K562 (cell line): Measurements from ENCODE around the gene TUBB6. TPM values are rescaled to one million over a fixed set of nuclear protein-coding genes. Genes with fewer than 3 reads are reported as not detected.

Source experiments
- ARID3B ChIP-seq: fragments of 250-450 bp; sonication (Bioruptor Pico); IDR thresholded peaks from 2 replicates; pipeline ENCODE4 v1.4.0; 2020; ENCODE audit warnings: borderline replicate concordance
- BRCA1 ChIP-seq, 2 experiments: fragments of 450-650 bp in 1 of 2; sonication (generic) in 1 of 2; formaldehyde crosslinking in 1 of 2; IDR thresholded peaks; 2 replicates each; pipeline versions ENCODE4 v1.5.0 to v1.6.1; 2017 to 2020; ENCODE audit warnings: mild to moderate bottlenecking in 1 of 2, missing genetic modification reagents in 1 of 2
- CBFA2T3 ChIP-seq: fragments of 450-650 bp; IDR thresholded peaks from 2 replicates; pipeline ENCODE4 v1.6.1; 2017
- FUS ChIP-seq: fragments of 200-400 bp; formaldehyde crosslinking; optimal IDR thresholded peaks from 2 replicates; pipeline ENCODE3; 2017; ENCODE audit warnings: low read depth, low read length
- GATAD2A ChIP-seq: fragments of 450-650 bp; IDR thresholded peaks from 2 replicates; pipeline ENCODE4 v1.6.1; 2017
- GATAD2B ChIP-seq: fragments of 450-650 bp; IDR thresholded peaks from 2 replicates; pipeline ENCODE4 v1.6.1; 2017; ENCODE audit warnings: mild to moderate bottlenecking, borderline replicate concordance
- GTF2F1 ChIP-seq: IDR thresholded peaks from 2 replicates; pipeline ENCODE4 v1.6.1; 2011; ENCODE audit warnings: low read depth, low read length, improper control_type of control experiment
- HNRNPH1 ChIP-seq: fragments of 200-400 bp; formaldehyde crosslinking; optimal IDR thresholded peaks from 2 replicates; pipeline ENCODE3; 2017; ENCODE audit warnings: low read depth, mild to moderate bottlenecking, low read length, moderate library complexity
- ID3 ChIP-seq, 2 experiments: fragments of 250-450 bp in 1 of 2; fragments of 450-650 bp in 1 of 2; sonication (Bioruptor Pico) in 1 of 2; IDR thresholded peaks; 2 replicates each; pipeline versions ENCODE4 v1.6.1 to v1.8.0; 2016 to 2021; ENCODE audit warnings: mild to moderate bottlenecking in 2 of 2, moderate library complexity in 2 of 2, missing compliant biosample characterization in 1 of 2, missing genetic modification characterization in 1 of 2
- POLR2AphosphoS5 ChIP-seq: IDR thresholded peaks from 2 replicates; pipeline ENCODE4 v1.6.1; 2011; ENCODE audit warnings: mild to moderate bottlenecking, low read depth, low read length, moderate library complexity; ENCODE audit not compliant: control insufficient read depth, insufficient read depth
- SREBF1 ChIP-seq: fragments of 150-350 bp; IDR thresholded peaks from 2 replicates; pipeline ENCODE4 v1.6.1; 2014; ENCODE audit warnings: antibody characterized with exemption, low read depth, low read length, borderline replicate concordance
- TAF1 ChIP-seq: IDR thresholded peaks from 2 replicates; pipeline ENCODE4 v1.6.1; 2011; ENCODE audit warnings: mild to moderate bottlenecking, low read length, moderate library complexity; ENCODE audit not compliant: insufficient read depth, control insufficient read depth, severe bottlenecking; ENCODE audit errors: extremely low read depth
- UBTF ChIP-seq, 2 experiments: IDR thresholded peaks; 2 replicates each; pipeline ENCODE4 v1.6.1; 2012; ENCODE audit warnings: improper control_type of control experiment in 2 of 2, low read depth in 2 of 2, low read length in 2 of 2, borderline replicate concordance in 1 of 2
- ZNF609 ChIP-seq: sonication (generic); formaldehyde crosslinking; IDR thresholded peaks from 2 replicates; pipeline ENCODE4 v1.8.1; 2023; ENCODE audit warnings: missing genetic modification reagents, mild to moderate bottlenecking, borderline replicate concordance
- polyA plus RNA-seq, 8 experiments: library from polyadenylated mRNA; depleted of rRNA in 4 of 8; stranded (reverse) in 5 of 8; unstranded in 3 of 8; fragments of >200 nt; fragmentation: Nextera tagmentation in 2 of 8; fragmentation: Illumina TruSeq in 1 of 8; extraction: Ambion mirVana in 2 of 8; extraction: Trizol in 1 of 8; gene quantifications; 2 replicates each; pipeline versions ENCODE4 v1.2.1 to v1.2.3, GENCODE V29; 2011 to 2014; ENCODE audit warnings: inconsistent platforms in 1 of 8, missing spikeins in 1 of 8
- total RNA-seq, 7 experiments: library from RNA; depleted of rRNA in 6 of 7; stranded (reverse); fragments of >200 nt in 6 of 7; fragmentation: Illumina TruSeq in 2 of 7; extraction: Trizol in 2 of 7; gene quantifications; 2 replicates each; pipeline versions ENCODE4 v1.2.1 to v1.2.3, GENCODE V29; 2011 to 2021; ENCODE audit warnings: low replicate concordance in 1 of 7

Gene TUBB6
- total and polyA plus RNA-seq, 9 of the 15 experiments (the other 6 are each of a cell fraction or from before 2014, with no cell fraction given), result 43.9 to 404 (median 81.1) TPM

- TF ChIP-seq ZNF609 (CRISPR knock-in tag) (no peak), BRCA1 (IDR thresholded peaks at IDR 0.05) (no peak), BRCA1 (CRISPR knock-in tag; IDR thresholded peaks at IDR 0.05) (no peak), GTF2F1 (no peak), GATAD2A (0 out of 2 replicates have a peak, but pooled peaks have one; percentile 64), HNRNPH1 (no peak), POLR2AphosphoS5 (0 out of 2 replicates have a peak, but pooled peaks have one; percentile 32), FUS (peak; percentile 84), ARID3B (CRISPR knock-in tag) (no peak), SREBF1 (no peak), GATAD2B (0 out of 2 replicates have a peak, but pooled peaks have one; percentile 3), CBFA2T3 (peak; percentile 41), UBTF (IDR thresholded peaks at IDR 0.05; ENCODE audit: borderline replicate concordance in 1 of 2, low read depth in 2 of 2, low read length in 2 of 2) (peak; percentile 65 to 91; a peak in 2 of 4 replicates), ID3 (CRISPR knock-in tag; IDR thresholded peaks at IDR 0.05) (no peak), ID3 (tag; IDR thresholded peaks at IDR 0.05) (peak; percentile 67; the same call in 1 of the 2 replicates), TAF1 (peak; percentile 43)
These were observed 502 bp downstream of the TUBB6 start (continued) for GRCh38 chr18:12308386-12309100.
